B cell (primary cell): ENCODE measurements around the gene TAF13. TPM values are rescaled to one million over a fixed set of nuclear protein-coding genes. Genes with fewer than 3 reads are reported as not detected.
"Not testable (repeated sequence)": the region's sequence is repeated elsewhere in the genome, so short reads cannot be mapped to it uniquely, and the experiment has no call there.

Experiments used
- ATAC-seq: fragments of 200-7000 bp; cut with Tn5 transposase; one replicate; pipeline ENCODE4 v1.10.0; 2021; ENCODE audit warnings: low read depth, mild to moderate bottlenecking, moderate number of reproducible peaks, moderate library complexity
- CTCF ChIA-PET: fragments of 350-600 bp; sonication (Branson Sonifier 250); formaldehyde crosslinking; loops from one replicate; lab custom pipeline; 2021; ENCODE audit warnings: antibody characterized with exemption, inconsistent platforms; lab: Charles Lee
- POLR2A ChIA-PET: fragments of 350-600 bp; sonication (Branson Sonifier 250); formaldehyde crosslinking; loops from one replicate; lab custom pipeline; 2021; ENCODE audit warnings: antibody characterized with exemption; lab: Charles Lee
- DNase-seq: peaks from one replicate; pipeline ENCODE4 v3.0.0; 2013
- H2AFZ ChIP-seq: 2 replicates; pipeline ENCODE4 v1.6.1; 2012; ENCODE audit warnings: mild to moderate bottlenecking, low read depth, low read length; ENCODE audit not compliant: insufficient read depth, poor library complexity, severe bottlenecking
- H3K27ac ChIP-seq, 2 donors: 1 replicate in 1 of 2; 2 replicates in 1 of 2; pipeline ENCODE4 v1.5.1; 2012 to 2013; ENCODE audit warnings: low read length in 2 of 2, mild to moderate bottlenecking in 2 of 2, moderate library complexity in 1 of 2
- H3K27me3 ChIP-seq, 4 experiments: fragments of 200-600 bp in 1 of 4; sonication (generic) in 1 of 4; replicated peaks in 1 of 4; 1 replicate in 2 of 4; 2 replicates in 2 of 4; pipeline versions ENCODE4 v1.6.1 to v1.7.0; 2013 to 2016; ENCODE audit warnings: low read length in 3 of 4, mild to moderate bottlenecking in 2 of 4, mixed read lengths in 1 of 4, moderate library complexity in 1 of 4; ENCODE audit not compliant: insufficient read depth in 4 of 4, control insufficient read depth in 3 of 4; ENCODE audit errors: control extremely low read depth in 1 of 4
- H3K36me3 ChIP-seq, 2 experiments: replicated peaks in 1 of 2; 1 replicate in 1 of 2; 2 replicates in 1 of 2; pipeline versions ENCODE4 v1.6.1 to v1.7.1; 2013; ENCODE audit warnings: low read length in 1 of 2; ENCODE audit not compliant: insufficient read depth in 2 of 2, control insufficient read depth in 1 of 2; ENCODE audit errors: control extremely low read depth in 1 of 2, extremely low read depth in 1 of 2
- H3K4me1 ChIP-seq, 2 donors: fragments of 200-600 bp in 1 of 2; sonication (generic) in 1 of 2; 1 replicate in 1 of 2; 2 replicates in 1 of 2; pipeline versions ENCODE4 v1.5.1 to v1.6.1; 2013 to 2017; ENCODE audit warnings: low read length in 2 of 2; ENCODE audit not compliant: control insufficient read depth in 2 of 2, insufficient read depth in 2 of 2
- H3K4me2 ChIP-seq: replicated peaks from 2 replicates; pipeline ENCODE3; 2012; ENCODE audit warnings: mild to moderate bottlenecking, low read depth, low read length; ENCODE audit not compliant: poor library complexity, severe bottlenecking
- H3K4me3 ChIP-seq, 5 experiments: fragments of 200-600 bp in 1 of 5; sonication (generic) in 1 of 5; 1 replicate in 3 of 5; 2 replicates in 2 of 5; pipeline versions ENCODE4 v1.5.1 to v1.7.0; 2011 to 2016; ENCODE audit warnings: low read length in 4 of 5, mild to moderate bottlenecking in 4 of 5, low read depth in 2 of 5, control low read depth in 1 of 5, moderate library complexity in 1 of 5; ENCODE audit not compliant: insufficient read depth in 1 of 5; ENCODE audit errors: control extremely low read depth in 1 of 5, extremely low read depth in 1 of 5
- H3K79me2 ChIP-seq: fragments of 200-600 bp; sonication (generic); one replicate; pipeline ENCODE4 v1.6.0; 2016; ENCODE audit warnings: low read length; ENCODE audit not compliant: control insufficient read depth, insufficient read depth
- H3K9ac ChIP-seq: fragments of 200-600 bp; sonication (generic); 2 replicates; pipeline ENCODE4 v1.6.1; 2017; ENCODE audit warnings: mild to moderate bottlenecking, low read length, moderate library complexity
- H3K9me3 ChIP-seq, 3 donors: one replicate each; pipeline versions ENCODE4 v1.6.1 to v1.7.1; 2013; ENCODE audit warnings: low read length in 2 of 3; ENCODE audit not compliant: control insufficient read depth in 2 of 3, insufficient read depth in 1 of 3; ENCODE audit errors: control extremely low read depth in 1 of 3
- H4K20me1 ChIP-seq: 2 replicates; pipeline ENCODE4 v1.6.0; 2012; ENCODE audit warnings: mild to moderate bottlenecking, low read length; ENCODE audit not compliant: insufficient read depth, control insufficient read depth, poor library complexity, severe bottlenecking
- H3K27ac Mint-ChIP-seq: one replicate; pipeline ENCODE4 v1.8.0; 2021; ENCODE audit warnings: mixed read lengths
- H3K27me3 Mint-ChIP-seq: one replicate; pipeline ENCODE4 v1.8.0; 2021; ENCODE audit warnings: mixed read lengths
- H3K4me1 Mint-ChIP-seq: one replicate; pipeline ENCODE4 v1.8.0; 2021; ENCODE audit warnings: mixed read lengths
- H3K4me3 Mint-ChIP-seq: one replicate; pipeline ENCODE4 v1.8.0; 2021; ENCODE audit warnings: mixed read lengths
- H3K9me3 Mint-ChIP-seq: one replicate; pipeline ENCODE4 v1.8.0; 2022; ENCODE audit warnings: mixed read lengths; ENCODE audit not compliant: insufficient read depth
- EZH2 ChIP-seq: IDR thresholded peaks from 2 replicates; pipeline ENCODE4 v1.6.1; 2012; ENCODE audit warnings: borderline replicate concordance, low read depth, mild to moderate bottlenecking, moderate library complexity, low read length; ENCODE audit not compliant: insufficient read depth, poor library complexity, severe bottlenecking
- WGBS: methylation state at CpG from one replicate; pipeline ENCODE4 v1.1.5; 2013; ENCODE audit warnings: missing lambda C conversion rate; ENCODE audit not compliant: insufficient coverage; 5-methylcytosine and 5-hydroxymethylcytosine counted together
- intact Hi-C: fragments of 100-400 bp; cut with micrococcal nuclease; formaldehyde crosslinking; loops from one replicate; pipeline ENCODE4 v1.10.0; 2022
- polyA plus RNA-seq: library from polyadenylated mRNA; depleted of rRNA; stranded (reverse); fragments of >200 nt; gene quantifications from 2 replicates; pipeline ENCODE4 v1.2.3, GENCODE V29; 2012
- total RNA-seq, 2 donors: library from RNA; stranded (reverse); fragments of 120-200 nt in 1 of 2; gene quantifications; 1 replicate in 1 of 2; 2 replicates in 1 of 2; pipeline versions ENCODE4 v1.2.3 to v1.2.4, GENCODE V29; 2013 to 2022
- TF ChIP-seq, protein P1 (sequence below): fragments of 200-600 bp; IDR thresholded peaks from one replicate; pipeline ENCODE4 v1.8.0; 2022; ENCODE audit warnings: antibody characterized with exemption, mild to moderate bottlenecking

The TAF13 gene
- total and polyA plus RNA-seq, 2 donors (not counting 1 experiment from before 2014, with no cell fraction given) = 6.6 to 14.3 TPM

- Histone ChIP-seq H3K79me2 (peaks cover 34% of the 10 kb centered on the region), H3K4me2 (no peak overlapping the region), H4K20me1 (no peaks in the 10 kb centered on the region), H3K36me3 (no peaks in the 10 kb centered on the region), H3K9ac (no peak overlapping the region), H3K9me3 (no peaks in the 10 kb centered on the region), H2AFZ (no peak overlapping the region), H3K4me3 (no peak overlapping the region), H3K27ac (no peak overlapping the region), H3K4me1 (no peaks in the 10 kb centered on the region), H3K27me3 (no peaks in the 10 kb centered on the region)
- DNase-seq (no peak), ATAC-seq (no peak)
- Mint-ChIP-seq H3K4me3 (no peak overlapping the region), H3K27ac (no peak overlapping the region), H3K27me3 (no peaks in the 10 kb centered on the region), H3K4me1 (peaks cover 2% of the 10 kb centered on the region), H3K9me3 (no peaks in the 10 kb centered on the region)
- WGBS = no CpG with 5 or more reads among the region's 2 CpGs
- intact Hi-C loops = loop anchor here (10.0 kb wide), 1 partner anchor 170 kb away; no protein-coding TSS in a partner anchor
- CTCF ChIA-PET = no interaction called here
- no peak for TF ChIP-seq EZH2
- TF ChIP-seq, protein P1, sequence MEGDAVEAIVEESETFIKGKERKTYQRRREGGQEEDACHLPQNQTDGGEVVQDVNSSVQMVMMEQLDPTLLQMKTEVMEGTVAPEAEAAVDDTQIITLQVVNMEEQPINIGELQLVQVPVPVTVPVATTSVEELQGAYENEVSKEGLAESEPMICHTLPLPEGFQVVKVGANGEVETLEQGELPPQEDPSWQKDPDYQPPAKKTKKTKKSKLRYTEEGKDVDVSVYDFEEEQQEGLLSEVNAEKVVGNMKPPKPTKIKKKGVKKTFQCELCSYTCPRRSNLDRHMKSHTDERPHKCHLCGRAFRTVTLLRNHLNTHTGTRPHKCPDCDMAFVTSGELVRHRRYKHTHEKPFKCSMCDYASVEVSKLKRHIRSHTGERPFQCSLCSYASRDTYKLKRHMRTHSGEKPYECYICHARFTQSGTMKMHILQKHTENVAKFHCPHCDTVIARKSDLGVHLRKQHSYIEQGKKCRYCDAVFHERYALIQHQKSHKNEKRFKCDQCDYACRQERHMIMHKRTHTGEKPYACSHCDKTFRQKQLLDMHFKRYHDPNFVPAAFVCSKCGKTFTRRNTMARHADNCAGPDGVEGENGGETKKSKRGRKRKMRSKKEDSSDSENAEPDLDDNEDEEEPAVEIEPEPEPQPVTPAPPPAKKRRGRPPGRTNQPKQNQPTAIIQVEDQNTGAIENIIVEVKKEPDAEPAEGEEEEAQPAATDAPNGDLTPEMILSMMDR = no peak
- POLR2A ChIA-PET = no interaction called here
Observed at GRCh38 chr1:109024646-109025045, 51.2 kb downstream of the TAF13 start.

- H3K4me3 Mint-ChIP-seq = no peak overlapping the region
- intact Hi-C loops = loop anchor here (10.0 kb wide), 1 partner anchor 174 kb away; no protein-coding TSS in a partner anchor
- Histone ChIP-seq H2AFZ (no peak overlapping the region), H3K4me2 (no peak overlapping the region), H3K27ac (no peak overlapping the region), H3K4me1 (no peaks in the 10 kb centered on the region), H4K20me1 (no peaks in the 10 kb centered on the region), H3K27me3 (no peaks in the 10 kb centered on the region), H3K9ac (no peak overlapping the region), H3K79me2 (peaks cover 13% of the 10 kb centered on the region), H3K9me3 (peaks cover 1 to 13% (median 6%) of the 10 kb centered on the region in 3 donors), H3K4me3 (no peak overlapping the region), H3K36me3 (peaks cover 3 to 13% of the 10 kb centered on the region in 2 experiments)
- H3K4me1 Mint-ChIP-seq = peaks cover 2% of the 10 kb centered on the region
- H3K27ac Mint-ChIP-seq = no peak overlapping the region
- H3K27me3 Mint-ChIP-seq = no peaks in the 10 kb centered on the region
- ATAC-seq (no peak), DNase-seq (no peak)
- ChIA-PET POLR2A (interaction anchor here (0.6 kb wide), 1 partner anchor 19 kb away, joined by 3 read pairs; no protein-coding TSS in a partner anchor), CTCF (no interaction called here)
- H3K9me3 Mint-ChIP-seq = no peaks in the 10 kb centered on the region
- WGBS = 100% methylated on average over 1 of the region's 3 CpGs
- TF ChIP-seq, protein P1 = no peak
- no peak for TF ChIP-seq EZH2
Observed at GRCh38 chr1:109020693-109021257, 55.0 kb downstream of the TAF13 start.

GRCh38 chr1:109017719-109018118, 58.1 kb downstream of the TAF13 start:
- H3K79me2 ChIP-seq, H3K27me3 Mint-ChIP-seq, H3K9ac ChIP-seq, H3K27ac Mint-ChIP-seq, ATAC-seq, H3K4me1 Mint-ChIP-seq, H3K9me3 Mint-ChIP-seq, H4K20me1 ChIP-seq, H3K4me1 ChIP-seq, H3K4me2 ChIP-seq, H2AFZ ChIP-seq, H3K4me3 ChIP-seq, H3K27ac ChIP-seq, H3K27me3 ChIP-seq, POLR2A ChIA-PET, intact Hi-C loops, DNase-seq, H3K4me3 Mint-ChIP-seq: not testable (repeated sequence)
- 96% methylated on average over 3 of the region's 6 CpGs for WGBS
- Histone ChIP-seq H3K9me3 (peaks cover 1 to 13% (median 6%) of the 10 kb centered on the region in 3 donors), H3K36me3 (peaks cover 4 to 23% of the 10 kb centered on the region in 2 experiments)
- CTCF ChIA-PET = interaction anchor here (1.5 kb wide), 1 partner anchor 10 kb away, joined by 5 read pairs; no protein-coding TSS in a partner anchor
